ENCODE data around the gene STC2.
A peak's percentile ranks its signal among the peaks of the same experiment; 100 is the strongest.
"Not testable (repeated sequence)": the region's sequence is repeated elsewhere in the genome, so short reads cannot be mapped to it uniquely, and the experiment has no call there.

STC2 gene

GRCh38 chr5:173294673-173295320, 33.4 kb downstream of the STC2 start:
- DNase-seq (ENCODE audit: low spot score) = no peak

- peak; percentile 67 for DNase-seq (ENCODE audit: low spot score)
Measured at GRCh38 chr5:173293817-173294672, 34.2 kb downstream of the STC2 start.

GRCh38 chr5:173291722-173292658, 36.2 kb downstream of the STC2 start:
- no peak for DNase-seq (ENCODE audit: low spot score)

- DNase-seq (ENCODE audit: low spot score) = no peak
Measured at GRCh38 chr5:173290477-173291131, 37.6 kb downstream of the STC2 start.

- no peak for DNase-seq (ENCODE audit: low spot score)
Measured at GRCh38 chr5:173289372-173289771, 38.8 kb downstream of the STC2 start.

- no peak for DNase-seq (ENCODE audit: low spot score)
Measured at GRCh38 chr5:173288632-173289031, 39.6 kb downstream of the STC2 start.

- no peak for DNase-seq (ENCODE audit: low spot score)
Measured at GRCh38 chr5:173287086-173287485, 41.1 kb downstream of the STC2 start.

GRCh38 chr5:173284343-173284958, 43.8 kb downstream of the STC2 start:
- not testable (repeated sequence) for DNase-seq (ENCODE audit: low spot score)

- peak; percentile 75 for DNase-seq (ENCODE audit: low spot score)
Measured at GRCh38 chr5:173283318-173284288, 44.6 kb downstream of the STC2 start.

GRCh38 chr5:173282916-173283315, 45.3 kb downstream of the STC2 start:
- no peak for DNase-seq (ENCODE audit: low spot score)

GRCh38 chr5:173281910-173282309, 46.3 kb downstream of the STC2 start:
- DNase-seq (ENCODE audit: low spot score) = no peak

GRCh38 chr5:173279166-173279565, 49.0 kb downstream of the STC2 start:
- DNase-seq (ENCODE audit: low spot score) = no peak

- DNase-seq (ENCODE audit: low spot score) = no peak
Measured at GRCh38 chr5:173278641-173279040, 49.6 kb downstream of the STC2 start.

GRCh38 chr5:173278172-173278571, 50.0 kb downstream of the STC2 start:
- no peak for DNase-seq (ENCODE audit: low spot score)

- DNase-seq (ENCODE audit: low spot score) = no peak
Measured at GRCh38 chr5:173274771-173275170, 53.4 kb downstream of the STC2 start.

- DNase-seq (ENCODE audit: low spot score) = no peak
Measured at GRCh38 chr5:173271419-173271818, 56.8 kb downstream of the STC2 start.

- DNase-seq (ENCODE audit: low spot score) = no peak
Measured at GRCh38 chr5:173268750-173269432, 59.3 kb downstream of the STC2 start.

- no peak for DNase-seq (ENCODE audit: low spot score)
Measured at GRCh38 chr5:173265433-173265832, 62.8 kb downstream of the STC2 start.
